Endodermal cell (in vitro differentiated cells): ENCODE results near the gene HUS1B. TPM values are rescaled to one million over a fixed set of nuclear protein-coding genes. Genes with fewer than 3 reads are reported as not detected.

Experiments used
- DNase-seq: peaks from one replicate; pipeline ENCODE4 v3.0.0-alpha.2; 2017
- H3K27ac ChIP-seq: 2 replicates; pipeline ENCODE4 v1.5.1; 2013; ENCODE audit warnings: mild to moderate bottlenecking, low read depth, low read length, moderate library complexity
- H3K27me3 ChIP-seq: 2 replicates; pipeline ENCODE4 v1.6.1; 2013; ENCODE audit warnings: mild to moderate bottlenecking, low read length, moderate library complexity; ENCODE audit not compliant: insufficient read depth, control insufficient read depth, poor library complexity, severe bottlenecking
- H3K36me3 ChIP-seq: 2 replicates; pipeline ENCODE4 v1.7.0; 2013; ENCODE audit warnings: mild to moderate bottlenecking, low read length, moderate library complexity; ENCODE audit not compliant: control insufficient read depth, insufficient read depth
- H3K4me1 ChIP-seq: one replicate; pipeline ENCODE4 v1.7.0; 2013; ENCODE audit warnings: low read length; ENCODE audit not compliant: control insufficient read depth, insufficient read depth
- H3K4me3 ChIP-seq: 2 replicates; pipeline ENCODE4 v1.5.1; 2013; ENCODE audit warnings: mild to moderate bottlenecking, low read length, moderate library complexity
- H3K9ac ChIP-seq: 2 replicates; pipeline ENCODE4 v1.6.1; 2013; ENCODE audit warnings: mild to moderate bottlenecking, low read length, moderate library complexity; ENCODE audit not compliant: poor library complexity, severe bottlenecking; ENCODE audit errors: extremely low read depth
- H3K9me3 ChIP-seq: 2 replicates; pipeline ENCODE4 v1.6.1; 2013; ENCODE audit warnings: mild to moderate bottlenecking, low read length, moderate library complexity; ENCODE audit not compliant: control insufficient read depth
- H3K27ac Mint-ChIP-seq: 2 replicates; pipeline ENCODE4 v1.8.0; 2020; ENCODE audit warnings: mixed read lengths
- H3K27me3 Mint-ChIP-seq: 2 replicates; pipeline ENCODE4 v1.8.0; 2021; ENCODE audit warnings: mild to moderate bottlenecking, mixed read lengths; ENCODE audit not compliant: insufficient read depth
- H3K36me3 Mint-ChIP-seq: 2 replicates; pipeline ENCODE4 v1.8.0; 2020; ENCODE audit warnings: low read depth, mixed read lengths
- H3K4me1 Mint-ChIP-seq: 2 replicates; pipeline ENCODE4 v1.8.0; 2020; ENCODE audit warnings: mixed read lengths
- H3K4me3 Mint-ChIP-seq: 2 replicates; pipeline ENCODE4 v1.8.0; 2020; ENCODE audit warnings: mild to moderate bottlenecking, moderate library complexity, mixed read lengths
- H3K9me3 Mint-ChIP-seq: 2 replicates; pipeline ENCODE4 v1.8.0; 2020; ENCODE audit warnings: mild to moderate bottlenecking, mixed read lengths
- CTCF ChIP-seq: fragments of 200-600 bp; sonication (generic); conservative IDR thresholded peaks from 2 replicates; pipeline ENCODE4 v1.5.0; 2021; ENCODE audit warnings: antibody characterized with exemption, mild to moderate bottlenecking
- WGBS, 2 experiments: methylation state at CpG; one replicate each; pipeline versions ENCODE4 v1.1.5 to v1.1.7; 2013; ENCODE audit warnings: missing lambda C conversion rate in 2 of 2, mixed read lengths in 1 of 2; ENCODE audit not compliant: insufficient coverage in 1 of 2, insufficient read length in 1 of 2; 5-methylcytosine and 5-hydroxymethylcytosine counted together
- total RNA-seq, 2 donors: library from RNA; stranded (reverse); fragmentation: NEBNext Ultra II Directional in 1 of 2; extraction: Animal tissue kit (Norgen Biotek cat#: 25700) in 1 of 2; gene quantifications; 2 replicates in 1 of 2; 3 replicates in 1 of 2; pipeline ENCODE4 v1.2.1, GENCODE V29; 2021

The HUS1B gene
- total RNA-seq, 2 donors from 2014 or later, result 1.0 to 1.1 TPM

- peaks cover 2% of the 10 kb centered on the region for H3K9me3 Mint-ChIP-seq
- Histone ChIP-seq H3K4me3 (no peak overlapping the region), H3K27me3 (no peaks in the 10 kb centered on the region), H3K9me3 (no peaks in the 10 kb centered on the region), H3K36me3 (no peaks in the 10 kb centered on the region), H3K9ac (no peak overlapping the region), H3K27ac (no peak overlapping the region), H3K4me1 (peaks cover 15% of the 10 kb centered on the region)
- H3K27me3 Mint-ChIP-seq, result no peaks in the 10 kb centered on the region
- peaks cover 7% of the 10 kb centered on the region for H3K36me3 Mint-ChIP-seq
- 90 to 91% methylated on average over 6 to 9 of the region's 9 CpGs for WGBS, 2 experiments
- TF ChIP-seq CTCF, result no peak
- no peak for DNase-seq
- no peak overlapping the region for H3K27ac Mint-ChIP-seq
- H3K4me1 Mint-ChIP-seq, result peaks cover 45% of the 10 kb centered on the region
- H3K4me3 Mint-ChIP-seq, result no peak overlapping the region
These were observed 22.4 kb upstream of the HUS1B start for GRCh38 chr6:679282-679681.

GRCh38 chr6:678520-678919 lies 21.6 kb upstream of the HUS1B start:
- Histone ChIP-seq H3K9me3 (no peaks in the 10 kb centered on the region), H3K36me3 (no peaks in the 10 kb centered on the region), H3K4me1 (peaks cover 13% of the 10 kb centered on the region), H3K27me3 (no peaks in the 10 kb centered on the region), H3K27ac (no peak overlapping the region), H3K9ac (no peak overlapping the region), H3K4me3 (no peak overlapping the region)
- Mint-ChIP-seq H3K27me3 (no peaks in the 10 kb centered on the region), H3K9me3 (peaks cover 2% of the 10 kb centered on the region), H3K27ac (no peak overlapping the region), H3K4me3 (no peak overlapping the region), H3K36me3 (peaks cover 7% of the 10 kb centered on the region), H3K4me1 (peaks cover 38% of the 10 kb centered on the region)
- whole genome bisulfite sequencing, 2 experiments, result 54 to 71% methylated on average over 2 to 3 of the region's 3 CpGs
- no peak for TF ChIP-seq CTCF
- DNase-seq, result no peak

DNA sequence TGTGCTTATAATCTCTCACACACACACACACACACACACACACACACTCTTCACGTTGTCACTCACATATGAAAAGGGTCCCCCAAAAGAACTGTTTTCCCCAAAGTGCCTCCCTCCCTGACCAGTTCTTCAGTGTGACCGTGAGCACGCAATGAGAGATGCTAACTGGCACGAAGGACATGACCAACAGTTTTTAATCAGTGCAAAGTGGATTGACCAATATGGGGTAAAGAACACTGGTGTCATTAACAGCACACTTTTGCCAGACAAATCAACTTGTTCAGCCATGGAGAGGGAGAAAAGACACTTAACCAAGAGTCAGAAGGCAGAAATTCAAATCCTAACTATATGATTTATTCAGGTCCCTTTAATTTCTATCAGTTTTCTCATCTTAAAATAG lies 21.0 kb upstream of the HUS1B start:
- Histone ChIP-seq H3K27me3 (no peaks in the 10 kb centered on the region), H3K4me1 (peaks cover 11% of the 10 kb centered on the region), H3K4me3 (no peak overlapping the region), H3K36me3 (no peaks in the 10 kb centered on the region), H3K9me3 (no peaks in the 10 kb centered on the region), H3K27ac (no peak overlapping the region), H3K9ac (no peak overlapping the region)
- Mint-ChIP-seq H3K4me1 (peaks cover 33% of the 10 kb centered on the region), H3K9me3 (peaks cover 2% of the 10 kb centered on the region), H3K36me3 (peaks cover 7% of the 10 kb centered on the region), H3K27ac (no peak overlapping the region), H3K4me3 (no peak overlapping the region), H3K27me3 (no peaks in the 10 kb centered on the region)
- DNase-seq, result no peak
- WGBS, 2 experiments, result 90 to 92% methylated on average over 2 to 4 of the region's 4 CpGs
- no peak for TF ChIP-seq CTCF
